ENCODE measurements around the gene EFNB3. TPM values are rescaled to one million over a fixed set of nuclear protein-coding genes. Genes with fewer than 3 reads are reported as not detected.

EFNB3 gene
- total and polyA plus RNA-seq, 2 of the 4 experiments (the other 2 are of a cell fraction): 0.54 to 2.0 TPM

GRCh38 chr17:7714721-7715594 is 10.0 kb downstream of the EFNB3 start:
- DNase-seq (no peak), ATAC-seq (ENCODE audit: low read depth) (no peak)
- H3K27ac ChIP-seq (ENCODE audit: insufficient read depth, low read length): no peak overlapping the region
- no peak overlapping the region for H2BK120ac ChIP-seq (ENCODE audit: low read depth, low read length)
- no peak overlapping the region for H3K4ac ChIP-seq (ENCODE audit: low read depth, low read length)
- no peak overlapping the region for H4K5ac ChIP-seq (ENCODE audit: low read depth, low read length)
- CTCF ChIA-PET: no interaction called here
- POLR2A ChIA-PET (ENCODE audit: unreplicated experiment): no interaction called here
- H2BK20ac ChIP-seq (ENCODE audit: low read depth, low read length): no peak overlapping the region
- intact Hi-C loops (cut with micrococcal nuclease) (no loop called here), in situ Hi-C loops (cut with MboI; ENCODE audit: low sequenced_read_pairs) (no loop called here), dilution Hi-C loops (cut with HindIII; ENCODE audit: low sequenced_read_pairs, unreplicated experiment) (no loop called here)
- H3K14ac ChIP-seq (replicated peaks; ENCODE audit: low read depth, low read length): no peak overlapping the region
- no peaks in the 10 kb centered on the region; the same call in 1 of the 2 replicates for H4K20me1 ChIP-seq (ENCODE audit: insufficient read depth, low read length)
- no peaks in the 10 kb centered on the region for H3K36me3 ChIP-seq (ENCODE audit: control insufficient read depth, insufficient read depth, low read length)
- no peak overlapping the region for H2AFZ ChIP-seq (replicated peaks; ENCODE audit: low read length, poor library complexity)
- H3K79me1 ChIP-seq (ENCODE audit: low read depth in 1 of 2, low read length in 2 of 2): no peaks in the 10 kb centered on the region
- no peaks in the 10 kb centered on the region for H3K9me3 ChIP-seq (ENCODE audit: control insufficient read depth, insufficient read depth, low read length)
- H2BK15ac ChIP-seq (ENCODE audit: low read depth, low read length): no peak overlapping the region
- H2AK5ac ChIP-seq (ENCODE audit: low read depth, low read length): no peak overlapping the region
- 0 out of 2 replicates have a peak, but pooled peaks cover 4% of the 10 kb centered on the region for H3K9me1 ChIP-seq (ENCODE audit: insufficient read depth, low read length)
- TF ChIP-seq CTCF (conservative IDR thresholded peaks at IDR 0.05; ENCODE audit: low read depth, low read length): no peak
- H3K4me1 ChIP-seq (ENCODE audit: control insufficient read depth, insufficient read depth, low read length): peaks cover 5% of the 10 kb centered on the region; the same call in 1 of the 2 replicates
- no peak overlapping the region for H3K9ac ChIP-seq (ENCODE audit: low read depth, low read length)
- H2BK5ac ChIP-seq (ENCODE audit: low read depth, low read length, poor library complexity, severe bottlenecking): no peak overlapping the region
- peaks cover 68% of the 10 kb centered on the region for H3K27me3 ChIP-seq (ENCODE audit: control insufficient read depth, insufficient read depth, low read length)
- BruUV-seq (replicated peaks): no TSS peak
- 60% methylated on average over 2 of the region's 10 CpGs; no CpG with 5 or more reads in 1 of the 2 experiments for WGBS, 2 experiments (ENCODE audit: extremely low coverage in 2 of 2, insufficient read length in 1 of 2)
- H3K4me2 ChIP-seq (ENCODE audit: low read depth, low read length): no peak overlapping the region
- H3K23ac ChIP-seq (ENCODE audit: low read depth, low read length): no peak overlapping the region
- H3K18ac ChIP-seq (ENCODE audit: low read depth, low read length): no peak overlapping the region
- H4K8ac ChIP-seq (ENCODE audit: low read depth in 2 of 2, low read length in 2 of 2): no peak overlapping the region
- H4K91ac ChIP-seq (ENCODE audit: insufficient read depth, low read depth, low read length): no peak overlapping the region
- no peak overlapping the region for H3K56ac ChIP-seq (ENCODE audit: extremely low read depth, insufficient read depth, low read length)
- H3K4me3 ChIP-seq (ENCODE audit: insufficient read depth, low read depth, low read length): no peak overlapping the region
- H2AK9ac ChIP-seq (replicated peaks; ENCODE audit: low read depth, low read length, poor library complexity): no peak overlapping the region
